Measurements from ENCODE around the gene PCGF5.
"Not testable (repeated sequence)": the region's sequence is repeated elsewhere in the genome, so short reads cannot be mapped to it uniquely, and the experiment has no call there.

PCGF5 gene

DNA sequence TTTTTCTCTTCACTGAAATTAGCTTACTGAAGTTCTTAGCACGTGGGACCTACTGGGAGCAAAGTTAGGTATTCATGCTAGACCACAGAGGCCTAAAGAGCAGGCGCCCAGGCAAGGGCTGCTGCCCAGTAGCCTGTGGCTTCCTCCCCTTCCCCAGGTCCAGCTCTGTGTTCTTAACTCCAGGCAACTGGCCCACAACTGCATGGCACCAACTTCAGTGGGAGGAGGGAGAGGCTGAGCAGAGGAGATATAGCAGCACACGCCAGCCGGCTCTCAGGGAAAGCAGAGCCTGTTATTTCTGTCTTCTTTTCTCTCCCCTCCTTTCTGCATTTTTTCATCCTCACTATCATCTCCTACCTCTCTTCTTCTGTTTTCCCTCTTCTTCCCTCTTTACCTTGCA, 67.4 kb downstream of the PCGF5 start:
- DNase-seq = no peak

DNA sequence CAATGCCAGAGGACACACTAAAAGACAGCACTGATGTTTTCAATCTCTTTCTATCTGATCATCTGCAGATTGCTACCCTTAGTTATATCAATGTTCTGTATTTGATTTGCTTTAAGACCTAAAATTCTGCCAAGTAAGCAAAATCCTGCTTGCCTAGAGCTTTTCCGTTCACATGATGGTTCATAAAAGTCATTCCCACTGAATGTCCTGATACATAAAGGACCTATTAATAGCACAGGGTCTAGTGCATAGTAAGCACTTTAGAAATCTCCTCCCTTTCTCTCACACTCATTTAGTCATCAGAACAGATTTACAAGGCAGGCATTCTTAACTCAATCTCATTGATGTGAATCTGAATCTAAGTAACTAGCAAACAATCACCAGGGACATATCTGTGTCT, 68.8 kb downstream of the PCGF5 start:
- no peak for DNase-seq

DNA sequence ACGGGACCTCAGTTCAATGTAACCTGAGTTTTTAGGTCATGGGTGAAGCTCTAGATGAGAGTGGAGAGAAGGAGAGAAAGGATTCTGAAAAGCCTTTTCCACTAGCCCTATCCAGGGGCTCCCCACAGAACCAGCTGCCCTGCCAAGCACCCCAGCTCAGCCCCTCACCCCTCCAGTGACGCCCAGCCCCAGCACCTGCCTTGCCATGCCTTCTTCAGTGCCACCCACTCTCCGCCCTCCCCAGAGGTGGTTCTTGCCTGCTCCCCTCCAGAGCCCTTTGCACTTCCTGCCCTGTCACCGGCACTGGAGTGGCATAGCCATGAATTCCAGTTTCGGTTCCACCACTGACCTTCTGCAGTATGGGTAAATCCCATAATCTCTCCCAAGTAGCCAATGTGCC, 70.1 kb downstream of the PCGF5 start:
- DNase-seq = no peak

DNA sequence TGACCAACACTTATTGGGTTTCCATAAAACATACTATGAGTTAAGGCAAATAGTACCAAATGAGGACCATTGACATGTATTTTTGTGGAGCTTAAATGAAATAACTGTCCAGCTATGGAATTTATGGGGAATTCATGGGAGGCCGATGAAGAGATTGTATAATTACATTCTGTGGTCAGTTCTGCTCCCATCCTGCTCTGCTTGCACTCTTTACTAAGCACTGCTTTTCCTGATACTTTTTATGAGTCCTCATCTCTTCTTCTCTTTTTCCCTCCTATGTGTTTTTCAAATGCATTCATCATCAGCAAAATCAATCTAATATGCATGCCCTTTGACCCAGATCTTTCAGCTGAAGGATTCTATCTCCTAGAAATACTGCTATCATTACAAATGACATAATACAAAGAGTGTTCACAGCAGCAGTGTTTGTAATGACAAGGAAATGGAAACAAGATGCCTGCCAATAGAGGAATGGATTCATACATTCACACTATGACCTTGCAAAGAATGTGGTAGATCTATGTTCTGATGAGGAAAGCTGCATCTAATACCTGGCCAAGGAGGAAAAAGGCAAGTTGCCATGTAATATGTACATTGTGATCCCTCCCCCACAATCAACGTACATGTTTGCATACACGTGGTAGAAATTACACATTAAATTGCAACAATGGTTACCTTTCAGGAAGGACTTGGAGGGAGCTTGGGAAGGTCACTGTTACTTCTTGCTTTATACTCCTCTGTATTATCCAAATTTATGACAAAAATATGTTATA, 73.9 kb downstream of the PCGF5 start:
- no peak for DNase-seq

DNA sequence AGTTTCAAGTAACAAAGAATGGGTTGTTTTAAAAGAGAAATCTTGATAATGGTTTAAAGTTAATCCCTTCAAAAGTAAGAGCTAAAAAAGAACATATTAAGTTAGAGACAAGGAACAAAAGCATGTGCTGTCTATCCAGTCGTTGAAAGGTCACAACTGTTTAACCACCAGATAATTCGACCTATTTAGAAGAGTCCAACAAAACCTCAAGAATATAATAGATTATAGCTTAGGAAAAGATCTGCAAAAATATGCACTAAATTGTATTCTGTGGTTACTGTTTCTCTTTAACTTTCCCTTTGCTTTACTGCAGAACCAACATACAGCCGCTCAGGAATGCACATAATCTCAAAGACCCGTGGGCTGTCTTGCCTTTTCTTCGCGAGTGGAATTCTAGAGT, 74.9 kb downstream of the PCGF5 start:
- no peak for DNase-seq

DNA sequence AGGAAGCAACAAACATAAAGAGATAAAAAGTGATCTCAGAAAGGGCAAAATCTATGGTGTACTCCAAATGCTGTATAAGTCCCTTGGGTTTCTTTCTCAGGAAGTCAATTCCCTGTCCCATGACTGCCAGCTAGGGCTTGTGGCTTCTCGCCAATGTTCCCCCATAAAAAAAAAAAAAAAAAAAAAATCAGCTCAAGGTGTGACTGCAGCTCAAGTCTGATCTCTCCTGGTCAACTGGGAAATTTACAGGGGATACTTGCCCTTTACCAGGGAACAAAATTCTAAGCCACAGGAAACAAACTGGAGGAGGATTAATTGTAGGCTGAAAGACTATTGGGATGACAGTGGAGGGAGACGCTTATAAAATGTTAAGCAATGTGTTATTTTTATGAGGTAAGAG, 76.0 kb downstream of the PCGF5 start:
- no peak for DNase-seq

DNA sequence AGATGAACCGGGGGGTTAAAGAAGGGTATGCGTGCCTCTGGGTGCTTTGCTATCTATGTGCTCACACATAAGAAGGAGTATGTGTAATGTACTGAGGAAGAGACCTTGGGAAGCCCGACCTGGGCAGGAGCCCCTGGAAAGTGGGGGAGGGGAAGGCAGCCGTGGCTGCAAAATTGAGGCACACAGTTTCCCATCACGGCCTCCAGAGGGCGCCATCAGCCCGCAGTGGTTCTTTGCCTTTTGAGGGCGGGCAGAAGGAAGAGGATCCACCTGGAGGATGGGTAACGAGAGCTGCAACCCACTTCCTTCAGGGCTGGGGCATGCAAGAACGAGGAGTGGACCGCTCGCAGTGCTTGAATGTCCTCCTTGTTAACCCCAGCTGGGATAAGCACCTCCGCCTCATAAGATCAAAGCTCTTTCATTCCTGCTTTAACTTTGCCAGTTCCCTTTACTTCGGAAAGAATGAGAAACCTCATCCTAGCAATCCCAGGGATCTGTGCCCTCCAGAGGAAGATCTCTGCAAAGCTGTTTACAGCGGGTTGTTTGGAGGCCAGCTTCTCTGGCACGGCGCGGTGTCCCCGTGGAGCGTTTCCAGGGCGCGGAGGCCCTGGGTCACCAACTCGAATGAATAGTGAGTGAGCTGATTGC, 77.9 kb downstream of the PCGF5 start:
- peak; percentile 54 for DNase-seq

DNA sequence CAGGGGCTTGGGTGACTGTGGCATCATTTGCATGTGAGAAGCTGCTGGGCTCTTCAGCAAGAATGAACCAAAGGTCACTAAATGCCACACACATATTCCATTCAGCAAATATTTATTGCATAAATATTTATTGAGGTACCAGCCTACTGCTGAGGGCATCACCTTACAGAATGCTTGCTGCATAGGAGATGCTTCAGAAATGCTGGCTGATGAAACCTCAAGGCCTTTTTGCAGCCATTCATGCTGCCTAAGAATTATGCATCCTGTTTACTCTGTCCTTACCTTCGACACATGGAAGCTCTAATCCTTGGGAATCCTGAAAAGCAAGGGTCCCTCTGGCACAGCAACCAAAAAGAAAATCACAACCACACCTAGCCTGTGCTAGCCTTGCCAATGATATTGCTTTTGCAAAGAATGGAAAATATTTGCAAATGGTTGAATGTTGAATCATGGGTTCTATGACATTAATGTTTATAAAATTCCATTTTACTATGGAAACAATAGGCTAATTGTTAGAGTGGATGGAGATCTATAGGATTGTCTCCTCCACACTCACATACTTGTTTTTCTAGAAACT, 79.6 kb downstream of the PCGF5 start:
- DNase-seq = no peak

DNA sequence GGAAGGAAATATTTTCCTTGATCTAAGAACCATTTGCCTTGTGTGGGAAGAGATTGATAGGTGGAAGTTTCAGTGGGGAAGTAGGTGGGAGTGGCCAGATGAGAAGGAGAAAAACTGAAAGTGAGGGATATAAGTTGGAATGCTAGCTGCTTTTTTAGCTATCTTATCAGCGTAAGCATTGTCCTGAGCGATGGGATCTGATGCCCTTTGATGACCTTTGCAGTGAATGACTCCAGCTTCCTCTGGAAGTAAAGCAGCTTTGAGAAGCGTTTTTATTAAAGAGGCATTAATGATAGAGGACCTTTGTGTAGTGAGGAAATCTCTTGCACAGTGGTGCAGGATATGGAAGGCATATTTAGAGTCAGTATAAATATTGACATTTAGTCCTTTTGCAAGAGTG, 82.5 kb downstream of the PCGF5 start:
- not testable (repeated sequence) for DNase-seq

DNA sequence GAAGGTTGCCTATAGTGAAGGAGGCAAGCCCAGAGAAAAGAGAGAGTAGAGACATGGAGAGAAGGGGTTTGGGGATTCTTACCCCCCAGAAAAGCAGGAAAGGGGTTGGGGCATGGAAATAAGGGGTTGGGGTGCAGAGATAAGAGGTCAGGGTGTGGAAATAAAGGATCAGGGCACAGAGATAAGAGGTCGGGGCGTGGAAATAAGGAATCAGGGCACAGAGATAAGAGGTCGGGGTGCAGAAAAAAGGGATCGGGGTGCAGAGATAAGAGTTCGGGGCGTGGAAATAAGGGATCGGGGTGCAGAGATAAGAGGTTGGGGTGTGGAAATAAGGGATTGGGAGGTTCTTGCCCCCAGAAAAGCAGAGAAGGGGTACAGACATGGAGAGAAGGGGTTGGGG, 85.5 kb downstream of the PCGF5 start:
- not testable (repeated sequence) for DNase-seq

DNA sequence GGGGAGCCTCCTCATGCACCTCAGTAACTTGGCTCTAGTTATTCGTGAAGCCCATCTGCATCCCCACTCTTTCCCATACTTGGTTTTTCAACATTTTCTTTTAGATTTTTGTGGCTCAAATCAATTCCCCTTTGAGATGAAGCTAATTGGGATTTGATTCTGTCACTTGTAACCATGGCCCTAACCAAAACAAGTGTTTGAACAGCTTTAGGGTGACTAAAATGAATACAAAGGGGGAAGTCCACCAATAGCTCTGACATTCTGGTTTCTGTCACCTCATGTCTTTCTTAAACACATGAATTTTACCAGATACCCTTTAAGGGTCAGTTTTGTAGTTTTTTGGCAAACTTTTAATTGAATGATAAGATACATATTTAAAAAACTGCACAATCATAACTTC, 87.0 kb downstream of the PCGF5 start:
- no peak for DNase-seq

DNA sequence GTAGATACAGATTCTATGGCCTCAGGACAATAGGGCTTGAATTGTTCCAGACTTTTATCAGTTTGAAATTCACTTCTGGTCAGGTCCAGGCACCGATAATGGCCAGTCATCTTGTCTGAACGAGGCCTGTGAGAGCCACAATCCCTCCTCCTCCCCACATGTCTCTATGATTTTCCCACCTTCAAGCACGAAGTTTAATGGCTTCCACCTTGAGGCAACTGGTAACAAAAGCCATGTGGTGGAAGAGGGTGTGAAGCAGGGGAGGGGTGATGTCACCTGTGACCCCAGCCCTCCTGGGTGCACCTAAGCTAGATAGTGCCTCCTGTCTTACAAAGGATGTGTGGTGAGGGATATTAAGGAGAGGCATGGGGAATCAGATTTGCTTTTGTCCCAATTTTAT, 89.2 kb downstream of the PCGF5 start:
- DNase-seq = no peak

DNA sequence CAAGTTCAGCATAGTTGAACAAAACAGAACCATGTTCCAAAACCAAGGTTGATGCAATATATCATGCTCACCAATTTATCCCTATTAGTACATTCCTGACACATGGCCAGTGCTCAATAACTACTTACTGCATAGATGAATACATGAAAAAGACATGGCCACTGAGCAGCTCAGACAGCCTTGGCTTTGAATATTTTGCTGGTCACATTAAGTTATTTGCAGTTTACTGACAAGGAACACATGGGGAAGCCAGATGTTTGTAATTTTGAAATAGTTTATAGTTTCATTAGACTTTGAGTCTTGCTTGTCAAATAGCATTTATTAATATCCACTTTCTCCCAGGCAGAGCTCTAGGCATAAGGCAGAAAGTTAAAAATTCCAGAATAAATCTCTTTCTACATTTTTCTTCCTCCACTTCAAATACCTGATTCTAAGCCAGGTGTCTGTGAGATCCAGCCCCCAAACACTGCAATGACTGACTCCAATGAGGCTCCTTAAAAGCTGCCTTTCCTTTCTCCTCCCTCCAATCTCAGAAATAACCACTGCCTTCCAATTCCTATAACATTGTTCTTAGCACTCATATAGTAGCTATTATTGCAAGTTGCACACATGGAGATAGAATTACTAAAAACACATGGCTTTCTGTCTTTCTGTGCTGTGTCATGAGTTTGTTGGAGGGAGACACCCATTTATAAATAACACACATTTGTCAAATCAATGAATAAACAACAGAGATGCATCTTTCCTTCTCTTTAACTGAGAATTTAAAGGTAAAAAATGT, 91.3 kb downstream of the PCGF5 start:
- no peak for DNase-seq

DNA sequence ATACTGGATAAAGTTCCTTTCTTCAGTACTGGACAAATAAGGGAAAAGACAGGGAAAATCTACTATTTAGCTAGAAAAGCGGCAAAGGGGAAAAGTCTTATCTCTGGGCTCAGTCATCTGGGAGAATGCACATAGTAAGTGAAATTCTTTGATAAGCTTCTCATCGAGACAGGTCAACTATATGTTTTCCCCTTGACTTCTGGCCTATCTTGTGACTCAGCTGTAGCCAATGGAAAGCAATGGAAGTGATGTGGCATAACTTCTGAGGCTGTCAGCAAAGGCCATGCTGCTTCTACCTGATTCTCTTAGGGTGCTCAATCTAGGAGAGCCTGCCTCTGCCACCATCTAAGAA, 91.9 kb downstream of the PCGF5 start:
- no peak for DNase-seq

DNA sequence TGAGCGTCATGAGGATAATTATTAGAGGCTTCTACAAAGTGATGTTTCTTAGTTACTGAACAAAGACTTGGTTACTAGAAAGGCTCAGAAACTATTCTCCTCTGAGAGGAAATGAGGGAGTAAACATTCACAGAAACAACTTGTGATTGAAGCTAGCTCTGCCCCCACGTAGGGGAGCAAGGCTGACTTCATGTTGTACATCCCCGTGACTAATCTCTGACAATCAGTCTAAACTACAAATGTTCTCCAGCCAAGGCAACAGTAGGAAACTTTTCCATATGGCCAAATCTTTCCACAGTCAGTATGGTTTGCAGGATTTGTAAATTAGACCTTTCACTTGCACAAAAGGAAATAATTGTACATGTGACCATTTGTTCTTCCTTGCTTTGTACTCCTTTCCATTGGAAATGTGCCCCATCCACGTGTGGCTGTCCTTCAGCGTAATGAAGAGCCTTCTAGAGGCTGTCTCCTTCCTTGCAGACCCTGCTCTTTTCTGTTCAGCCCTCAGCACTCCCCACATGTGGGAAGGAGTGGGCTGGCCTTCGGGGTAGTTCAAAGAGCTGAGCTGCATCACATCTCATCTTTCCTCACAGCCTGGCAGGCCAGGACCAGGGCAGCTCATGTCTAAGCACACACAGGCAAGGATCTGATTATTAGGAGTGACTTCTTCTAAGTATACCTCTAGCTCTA, 93.5 kb downstream of the PCGF5 start:
- no peak for DNase-seq

DNA sequence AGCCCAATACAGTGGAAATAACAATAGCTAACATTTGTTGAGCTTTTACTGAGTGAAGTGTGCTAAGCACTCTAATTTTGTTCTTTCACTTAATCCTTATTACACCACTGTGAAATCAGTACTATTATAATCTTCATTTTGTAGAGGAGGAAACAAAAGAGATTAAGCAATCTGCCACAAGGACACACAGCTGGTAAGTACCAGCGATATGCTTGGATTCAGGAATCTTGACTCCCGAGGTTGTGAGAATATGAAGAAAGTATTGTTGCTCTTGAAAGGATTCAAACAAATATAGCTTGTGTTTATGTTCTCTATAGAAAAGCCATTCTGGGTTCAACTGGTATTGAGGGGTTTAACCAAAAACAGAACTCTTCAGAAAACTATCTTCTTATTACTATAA, 96.0 kb downstream of the PCGF5 start:
- no peak for DNase-seq

DNA sequence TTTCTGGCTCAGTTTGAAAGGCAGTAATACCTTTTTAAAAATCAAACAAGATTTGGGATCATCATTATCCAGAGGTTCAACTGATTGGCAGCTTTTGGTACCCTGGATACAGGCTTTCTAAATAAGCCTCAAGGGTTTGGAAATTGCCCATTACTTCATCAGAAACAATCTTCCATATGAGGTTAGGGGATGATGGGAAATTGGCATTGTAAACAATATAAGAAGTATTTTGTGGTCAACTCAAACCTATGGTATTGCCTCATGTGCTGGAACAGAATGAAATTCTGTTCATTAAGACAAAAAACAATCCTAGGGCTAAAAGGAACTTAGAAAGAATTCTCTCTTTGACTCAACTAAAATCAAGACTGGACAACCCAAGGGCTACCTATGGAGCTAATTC, 97.1 kb downstream of the PCGF5 start:
- DNase-seq = no peak

DNA sequence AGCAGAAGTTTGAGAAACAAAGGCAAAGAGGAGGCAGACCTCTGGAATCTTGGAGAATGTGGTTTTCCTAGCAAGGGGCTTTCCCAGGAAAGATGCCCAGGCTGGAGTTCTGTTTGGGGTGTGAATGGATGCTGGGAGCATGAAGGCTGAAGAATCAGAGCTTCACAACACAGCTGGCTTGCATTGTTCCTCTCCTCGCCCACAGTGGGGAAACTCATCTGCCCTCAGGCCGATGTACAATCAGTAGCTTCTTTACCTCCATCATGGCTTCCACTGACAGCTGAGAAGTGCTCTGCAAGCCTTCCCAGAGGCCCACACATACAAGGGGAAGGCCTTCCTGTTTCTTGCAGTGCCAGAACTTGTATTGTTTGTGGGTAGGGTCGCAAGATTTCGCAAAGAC, 98.9 kb downstream of the PCGF5 start:
- no peak for DNase-seq

DNA sequence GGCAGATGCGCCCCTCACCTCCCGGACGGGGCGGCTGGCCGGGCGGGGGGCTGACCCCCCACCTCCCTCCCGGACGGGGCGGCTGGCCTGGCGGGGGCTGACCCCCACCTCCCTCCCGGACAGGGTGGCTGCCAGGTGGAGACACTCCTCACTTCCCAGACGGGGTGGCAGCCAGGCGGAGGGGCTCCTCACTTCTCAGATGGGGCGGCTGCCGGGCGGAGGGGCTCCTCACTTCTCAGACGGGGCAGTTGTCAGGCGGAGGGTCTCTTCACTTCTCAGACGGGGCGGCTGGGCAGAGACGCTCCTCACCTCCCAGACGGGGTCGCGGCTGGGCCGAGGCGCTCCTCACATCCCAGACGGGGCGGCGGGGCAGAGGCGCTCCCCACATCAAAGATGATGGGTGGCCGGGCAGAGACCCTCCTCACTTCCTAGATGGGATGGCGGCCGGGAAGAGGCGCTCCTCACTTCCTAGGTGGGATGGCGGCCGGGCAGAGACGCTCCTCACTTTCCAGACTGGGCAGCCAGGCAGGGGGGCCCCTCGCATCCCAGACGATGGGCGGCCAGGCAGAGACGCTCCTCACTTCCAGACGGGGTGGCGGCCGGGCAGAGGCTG, 102.9 kb downstream of the PCGF5 start:
- not testable (repeated sequence) for DNase-seq

DNA sequence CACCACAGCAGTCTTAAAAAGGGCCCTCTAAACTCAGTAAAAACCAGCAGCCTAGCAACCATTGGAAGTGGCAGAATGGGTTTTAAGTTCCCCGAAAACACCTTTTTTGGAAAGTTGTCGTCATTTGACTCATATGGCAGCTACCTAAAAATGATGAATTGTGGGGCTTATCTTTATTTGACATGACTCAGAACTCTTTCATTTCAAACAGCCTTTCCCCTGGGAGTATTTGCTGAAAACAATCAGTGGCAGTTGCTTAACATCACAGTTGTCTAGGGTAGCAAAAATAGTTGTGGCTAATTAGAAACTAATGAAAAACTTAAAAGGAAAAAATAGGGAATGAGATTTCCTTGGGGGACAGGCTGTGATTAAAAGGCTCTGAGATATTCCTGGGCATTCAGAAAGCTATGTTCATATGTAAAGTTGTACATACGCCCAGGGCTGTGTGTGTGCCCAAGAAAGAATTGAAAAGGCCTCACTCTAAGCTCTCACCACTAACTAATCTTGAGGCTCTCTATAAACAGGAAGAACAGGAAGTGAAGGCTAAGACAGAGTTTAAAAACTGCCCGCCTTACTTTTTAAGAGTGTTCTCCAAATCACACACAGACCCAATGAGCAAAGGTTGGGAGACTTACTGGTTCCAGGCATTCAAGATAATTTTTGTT, 108.0 kb downstream of the PCGF5 start:
- no peak for DNase-seq

Data from COR-L47 (cell line).